Globus pallidus (tissue), 1 donor: ENCODE results near the gene POGZ.

Source experiments
- DNase-seq: peaks from one replicate; pipeline ENCODE4 v3.0.0-alpha.2; 2015; ENCODE audit warnings: low spot score

POGZ gene

DNA sequence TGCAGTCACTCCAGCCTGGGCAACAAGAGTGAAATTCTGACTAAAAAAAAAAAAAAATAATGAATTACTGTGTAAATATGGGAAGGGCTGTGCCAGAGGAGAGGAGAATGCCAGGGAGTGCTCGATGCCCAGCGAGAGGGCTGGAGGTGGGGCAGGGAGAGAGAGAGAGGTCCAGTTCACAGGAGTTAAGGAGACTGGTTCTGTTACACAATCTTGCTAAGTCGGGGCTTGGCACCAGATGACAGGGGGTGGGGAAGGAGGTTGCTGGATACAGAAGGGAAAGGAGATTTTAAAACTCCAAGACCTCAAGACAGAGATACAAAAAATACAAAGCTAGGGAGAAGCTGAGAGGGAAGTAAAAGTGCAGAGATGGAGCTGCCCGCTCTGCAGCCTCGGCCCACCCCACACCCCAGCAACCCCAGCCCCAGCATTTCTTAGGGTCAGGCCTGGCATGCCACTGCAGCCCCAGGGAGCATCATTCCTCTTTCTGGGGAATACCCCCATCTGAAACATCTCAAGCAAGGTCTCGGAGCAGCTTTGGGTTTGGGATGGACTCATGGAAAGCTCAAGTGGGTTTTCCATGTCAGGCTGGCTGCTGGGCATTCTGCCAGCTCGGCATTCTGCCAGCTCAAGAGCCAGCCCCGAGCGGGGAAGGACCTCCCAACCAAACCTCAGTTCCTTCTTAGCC, 87.8 kb downstream of the POGZ start:
- DNase-seq: peak; percentile 69

- DNase-seq: no peak
These were observed 88.9 kb downstream of the POGZ start for GRCh38 chr1:151370211-151370911.

- DNase-seq: no peak
These were observed 89.7 kb downstream of the POGZ start for GRCh38 chr1:151369621-151370048.

GRCh38 chr1:151369302-151369610, 90.0 kb downstream of the POGZ start:
- DNase-seq: no peak

DNA sequence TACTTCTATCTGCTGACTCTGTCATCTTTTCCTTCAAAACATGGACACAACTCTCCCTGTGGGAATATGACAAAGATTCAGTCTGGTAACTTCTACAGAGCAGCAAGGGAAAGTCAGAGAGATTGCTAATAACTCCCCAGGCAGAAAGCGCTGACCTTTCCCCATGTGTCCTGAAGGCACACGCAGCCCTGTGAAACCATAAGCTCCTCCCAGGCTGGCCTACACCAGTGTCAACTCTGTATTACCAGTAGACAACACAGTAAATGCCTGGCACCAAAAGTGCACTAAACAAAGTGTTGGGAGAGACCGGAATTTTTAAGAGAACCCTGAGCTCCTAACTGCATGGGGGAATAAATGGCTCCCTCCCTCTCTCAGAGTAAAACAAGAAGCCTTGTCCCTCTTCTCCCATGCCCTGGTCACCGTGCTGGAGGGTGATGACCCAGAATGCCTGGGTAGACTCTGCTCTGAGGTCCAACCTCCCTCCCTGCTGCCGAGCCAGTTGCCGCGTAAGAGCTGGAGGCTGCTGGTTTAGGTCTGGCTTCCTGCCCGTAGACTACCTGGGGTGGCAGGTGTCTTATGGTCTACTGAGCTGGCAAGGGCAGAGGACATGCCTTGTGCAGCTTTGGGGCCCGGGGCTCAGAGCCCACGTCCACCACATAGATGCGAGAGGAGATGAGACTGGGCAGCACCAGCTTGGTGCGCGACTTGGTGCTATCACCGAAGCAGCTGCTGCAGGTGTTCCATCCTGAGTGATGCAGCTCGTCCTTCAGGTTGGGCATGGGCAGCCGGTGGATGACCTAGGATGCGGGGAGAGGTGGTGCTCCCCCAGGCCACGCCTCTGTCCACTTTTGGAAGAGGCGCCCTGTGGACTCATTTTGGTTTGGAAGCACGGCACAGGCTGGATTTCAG, 90.6 kb downstream of the POGZ start:
- DNase-seq: no peak

DNA sequence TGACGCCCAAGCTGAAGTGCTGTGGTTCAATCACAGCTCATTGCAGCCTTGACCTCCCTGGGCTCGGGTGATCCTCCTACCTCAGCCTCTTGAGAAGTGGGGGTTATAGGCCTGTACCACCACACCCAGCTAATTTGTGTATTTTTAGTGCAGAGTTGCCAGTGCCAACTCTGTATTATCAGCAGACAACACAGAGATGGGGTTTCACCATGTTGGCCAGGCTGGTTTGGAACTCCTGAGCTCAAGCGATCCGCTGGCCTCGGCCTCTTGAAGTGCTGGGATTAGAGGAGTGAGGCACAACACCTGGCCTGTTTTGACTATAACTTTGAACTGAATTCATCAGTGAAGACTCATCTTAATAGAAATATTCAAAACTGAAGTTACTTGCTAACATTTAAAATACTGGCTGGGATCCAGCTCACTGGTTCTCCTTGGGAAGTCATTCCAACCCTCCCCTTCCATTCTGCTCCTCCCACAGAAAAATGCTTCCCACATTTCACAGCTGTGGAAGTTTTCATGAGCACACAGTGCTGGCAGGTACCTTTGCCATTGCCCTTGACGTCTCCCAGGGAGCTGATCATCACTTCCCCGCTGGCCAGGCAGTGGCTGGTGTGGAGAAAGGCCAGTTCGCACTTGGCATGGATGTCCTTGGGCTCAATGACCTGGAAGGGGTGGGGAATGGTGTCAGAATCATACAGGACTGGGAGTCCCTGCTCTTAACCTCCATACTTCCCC, 91.5 kb downstream of the POGZ start:
- DNase-seq: no peak

DNA sequence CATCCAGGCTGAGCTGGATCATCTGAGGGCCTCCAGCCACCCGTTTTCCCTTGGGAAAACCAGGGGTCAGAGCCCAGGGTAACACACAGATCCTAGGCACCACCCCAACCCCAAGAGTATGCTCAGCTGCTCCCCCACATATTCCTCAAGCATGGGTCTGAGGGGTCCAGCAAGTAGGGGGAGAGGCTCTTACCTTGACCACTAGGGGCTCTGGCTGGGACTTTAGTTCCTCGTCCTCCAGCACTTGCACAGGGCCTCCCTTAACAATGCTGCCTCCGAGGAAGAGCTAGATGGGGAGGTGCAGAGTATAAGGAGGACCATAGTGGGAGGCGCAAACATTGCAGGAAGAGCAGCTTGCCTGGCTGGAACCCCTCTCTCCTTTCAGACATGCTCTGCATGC, 94.3 kb downstream of the POGZ start:
- no peak for DNase-seq

GRCh38 chr1:151362308-151363155, 96.8 kb downstream of the POGZ start:
- no peak for DNase-seq

- DNase-seq: no peak
These were observed 97.4 kb downstream of the POGZ start for GRCh38 chr1:151361883-151362282.

DNA sequence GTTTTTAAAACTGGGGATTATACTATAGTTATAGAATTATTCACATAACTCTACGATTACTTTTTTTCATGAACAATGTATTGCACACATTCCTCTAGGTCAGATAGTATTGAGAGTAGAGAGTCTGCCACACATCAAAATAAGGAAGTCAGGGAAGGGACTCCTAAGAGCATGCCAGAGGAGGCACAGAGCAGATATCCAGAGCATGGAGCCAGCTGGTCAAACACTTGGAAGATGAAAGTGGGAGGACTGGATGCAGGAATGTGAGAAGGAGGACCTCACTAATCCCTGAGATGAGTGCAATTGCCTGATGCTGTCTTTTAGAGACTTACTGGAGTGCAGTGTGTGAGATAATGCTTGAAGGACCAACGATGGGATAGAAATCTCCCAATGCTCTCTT, 102.6 kb downstream of the POGZ start:
- DNase-seq: no peak
